Activated CD8-positive, alpha-beta memory T cell treated with anti-CD3 and anti-CD28 coated beads for 1 hour (primary cell): ENCODE results near the gene UNK.

ENCODE experiments used
- DNase-seq, 2 donors: peaks; one replicate each; pipeline ENCODE4 v3.0.0-alpha.2; 2020; ENCODE audit warnings: low read depth in 1 of 2; ENCODE audit errors: extremely low read depth in 1 of 2

Gene UNK, protein sequence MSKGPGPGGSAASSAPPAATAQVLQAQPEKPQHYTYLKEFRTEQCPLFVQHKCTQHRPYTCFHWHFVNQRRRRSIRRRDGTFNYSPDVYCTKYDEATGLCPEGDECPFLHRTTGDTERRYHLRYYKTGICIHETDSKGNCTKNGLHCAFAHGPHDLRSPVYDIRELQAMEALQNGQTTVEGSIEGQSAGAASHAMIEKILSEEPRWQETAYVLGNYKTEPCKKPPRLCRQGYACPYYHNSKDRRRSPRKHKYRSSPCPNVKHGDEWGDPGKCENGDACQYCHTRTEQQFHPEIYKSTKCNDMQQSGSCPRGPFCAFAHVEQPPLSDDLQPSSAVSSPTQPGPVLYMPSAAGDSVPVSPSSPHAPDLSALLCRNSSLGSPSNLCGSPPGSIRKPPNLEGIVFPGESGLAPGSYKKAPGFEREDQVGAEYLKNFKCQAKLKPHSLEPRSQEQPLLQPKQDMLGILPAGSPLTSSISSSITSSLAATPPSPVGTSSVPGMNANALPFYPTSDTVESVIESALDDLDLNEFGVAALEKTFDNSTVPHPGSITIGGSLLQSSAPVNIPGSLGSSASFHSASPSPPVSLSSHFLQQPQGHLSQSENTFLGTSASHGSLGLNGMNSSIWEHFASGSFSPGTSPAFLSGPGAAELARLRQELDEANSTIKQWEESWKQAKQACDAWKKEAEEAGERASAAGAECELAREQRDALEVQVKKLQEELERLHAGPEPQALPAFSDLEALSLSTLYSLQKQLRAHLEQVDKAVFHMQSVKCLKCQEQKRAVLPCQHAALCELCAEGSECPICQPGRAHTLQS

DNA sequence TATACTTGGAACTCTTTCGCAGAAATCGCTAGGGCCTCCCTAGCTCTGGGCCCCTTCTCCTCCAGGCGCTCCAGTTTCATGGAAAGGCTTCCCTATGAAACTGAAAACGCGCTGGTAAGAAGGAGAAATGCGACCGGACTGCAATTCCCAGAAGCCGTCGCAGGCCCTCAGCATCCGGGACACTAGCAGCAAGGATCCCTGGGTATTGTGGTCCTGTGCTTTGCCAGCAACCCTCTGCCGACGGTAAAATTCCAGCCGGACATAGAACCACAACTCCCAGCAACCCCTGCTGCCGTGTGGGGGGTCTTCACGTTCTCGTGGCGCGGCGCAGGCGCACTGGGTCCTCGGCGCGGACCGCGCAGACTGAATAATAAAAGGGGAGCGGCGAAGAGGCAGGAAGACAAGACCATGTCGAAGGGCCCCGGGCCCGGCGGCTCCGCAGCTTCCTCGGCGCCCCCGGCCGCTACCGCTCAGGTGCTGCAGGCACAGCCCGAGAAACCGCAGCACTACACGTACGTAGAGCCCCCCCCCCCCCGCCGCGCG lies at the start of gene UNK:
Gene UNK, plus strand, starts transcription at position 334 of the 543 bp plus-strand sequence. Its CDS starts 75 bp downstream, at position 409.
- peak; percentile 90 to 91 for DNase-seq

DNA sequence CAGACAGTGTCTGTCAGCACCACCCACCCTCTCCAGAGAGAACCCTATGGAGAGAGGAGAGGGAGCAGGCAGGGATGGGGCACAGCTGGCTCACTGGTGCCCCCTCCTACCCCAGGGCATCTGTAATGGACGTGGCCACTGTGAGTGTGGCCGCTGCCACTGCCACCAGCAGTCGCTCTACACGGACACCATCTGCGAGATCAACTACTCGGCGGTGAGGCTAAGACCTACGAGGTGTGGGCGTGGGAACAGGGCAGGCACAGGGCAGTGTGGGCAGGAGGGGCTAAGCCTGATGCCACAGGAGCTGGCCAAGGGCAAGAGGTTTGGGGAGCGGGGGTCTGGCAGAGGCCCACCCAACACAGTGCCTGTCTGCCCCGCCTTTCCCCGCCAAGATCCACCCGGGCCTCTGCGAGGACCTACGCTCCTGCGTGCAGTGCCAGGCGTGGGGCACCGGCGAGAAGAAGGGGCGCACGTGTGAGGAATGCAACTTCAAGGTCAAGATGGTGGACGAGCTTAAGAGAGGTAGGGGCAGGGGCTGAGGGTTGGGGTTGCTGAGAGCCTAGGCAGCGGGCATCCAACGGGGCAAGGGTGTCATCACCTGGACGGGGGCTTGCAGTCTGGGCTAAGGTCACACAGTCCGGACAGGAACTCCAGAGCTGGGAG lies 48.3 kb upstream of the UNK start:
- DNase-seq, result no peak

DNA sequence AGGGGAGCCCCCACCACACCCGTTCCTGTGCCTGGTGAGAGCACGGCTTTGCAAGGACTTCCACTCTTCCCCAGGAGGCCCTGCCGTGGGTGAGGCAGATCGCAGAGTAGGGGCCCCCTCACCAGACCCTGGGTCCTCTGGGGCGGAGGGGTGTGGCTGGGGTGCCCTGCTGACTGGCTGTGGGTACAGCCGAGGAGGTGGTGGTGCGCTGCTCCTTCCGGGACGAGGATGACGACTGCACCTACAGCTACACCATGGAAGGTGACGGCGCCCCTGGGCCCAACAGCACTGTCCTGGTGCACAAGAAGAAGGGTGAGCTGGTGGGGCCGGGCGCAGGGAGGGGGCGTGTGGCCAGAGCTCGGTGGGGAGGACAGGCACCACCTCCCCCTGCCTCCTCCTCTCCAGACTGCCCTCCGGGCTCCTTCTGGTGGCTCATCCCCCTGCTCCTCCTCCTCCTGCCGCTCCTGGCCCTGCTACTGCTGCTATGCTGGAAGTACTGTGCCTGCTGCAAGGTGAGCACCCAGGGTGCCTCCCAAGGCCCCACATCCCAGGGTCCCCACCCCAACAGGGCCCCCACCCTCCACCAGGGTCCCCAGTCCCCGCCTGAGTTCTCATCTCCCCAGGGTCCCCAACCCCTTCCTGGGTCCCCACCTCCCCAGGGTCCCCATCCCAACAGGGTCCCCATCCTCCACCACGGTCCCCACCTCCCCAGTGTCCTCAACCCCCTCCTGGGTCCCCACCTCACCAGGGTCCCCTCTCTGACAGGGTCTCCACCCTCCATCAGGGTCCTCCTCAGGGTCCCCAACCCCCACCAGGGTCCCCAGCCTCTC lies 47.3 kb upstream of the UNK start:
- DNase-seq, result no peak

DNA sequence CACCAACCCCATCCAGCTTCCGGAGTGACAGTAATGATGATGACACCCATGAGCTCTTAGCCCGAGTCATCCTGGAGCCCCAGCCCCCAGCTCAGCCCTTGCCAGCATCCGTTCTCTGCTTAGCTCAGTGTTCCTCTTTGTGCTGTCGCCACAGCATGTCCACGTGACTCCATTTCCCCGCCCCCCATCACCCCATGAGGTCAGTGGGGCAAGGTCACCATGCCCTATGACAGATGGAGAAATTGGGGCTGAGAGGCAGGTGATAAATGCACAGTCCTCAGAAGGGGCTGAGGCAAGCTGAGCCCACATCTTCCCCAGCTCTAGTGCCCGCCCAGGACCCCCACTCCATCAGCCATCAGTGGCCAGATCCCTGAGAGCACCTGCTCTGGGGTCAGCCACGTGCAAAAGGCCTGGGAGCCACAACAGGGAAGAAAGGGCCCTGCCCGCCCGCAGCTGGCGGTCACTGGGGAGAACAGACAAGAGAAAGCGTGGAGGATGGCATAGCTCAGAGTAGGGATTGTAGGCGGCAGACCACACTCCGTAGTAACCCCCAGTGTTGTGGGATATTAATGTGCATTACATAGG lies 46.3 kb upstream of the UNK start:
- DNase-seq, result no peak

DNA sequence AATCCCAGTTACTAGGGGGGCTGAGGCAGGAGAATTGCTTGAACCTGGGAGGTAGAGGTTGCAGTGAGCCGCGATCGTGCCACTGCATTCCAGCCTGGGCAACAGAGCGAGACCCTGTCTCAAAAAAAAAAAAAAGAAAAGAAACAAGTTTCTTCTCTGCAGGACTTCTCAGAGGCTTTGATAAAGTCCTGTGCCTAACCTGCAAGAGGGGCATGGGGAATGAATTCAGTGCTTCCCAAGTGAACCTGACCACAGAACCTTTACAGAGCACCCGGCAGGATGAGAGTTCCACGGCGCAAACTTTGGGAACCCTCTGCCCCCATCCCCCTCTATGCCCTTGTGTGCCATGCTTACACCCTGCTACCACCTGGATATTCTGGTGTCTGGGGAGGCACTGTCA lies 45.4 kb upstream of the UNK start:
- DNase-seq, result no peak

DNA sequence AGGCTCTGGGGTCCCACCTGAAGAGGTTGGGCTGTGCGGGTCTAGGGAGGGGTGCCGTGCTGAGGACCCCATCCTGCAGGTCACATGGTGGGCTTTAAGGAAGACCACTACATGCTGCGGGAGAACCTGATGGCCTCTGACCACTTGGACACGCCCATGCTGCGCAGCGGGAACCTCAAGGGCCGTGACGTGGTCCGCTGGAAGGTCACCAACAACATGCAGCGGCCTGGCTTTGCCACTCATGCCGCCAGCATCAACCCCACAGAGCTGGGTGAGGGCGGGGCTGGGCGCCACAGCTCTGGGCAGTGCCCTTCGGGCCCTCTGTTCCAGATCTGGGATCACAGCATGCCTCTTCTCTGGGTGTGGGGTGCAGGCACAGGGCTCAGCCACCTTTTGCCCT lies 44.8 kb upstream of the UNK start:
- DNase-seq, result no peak

DNA sequence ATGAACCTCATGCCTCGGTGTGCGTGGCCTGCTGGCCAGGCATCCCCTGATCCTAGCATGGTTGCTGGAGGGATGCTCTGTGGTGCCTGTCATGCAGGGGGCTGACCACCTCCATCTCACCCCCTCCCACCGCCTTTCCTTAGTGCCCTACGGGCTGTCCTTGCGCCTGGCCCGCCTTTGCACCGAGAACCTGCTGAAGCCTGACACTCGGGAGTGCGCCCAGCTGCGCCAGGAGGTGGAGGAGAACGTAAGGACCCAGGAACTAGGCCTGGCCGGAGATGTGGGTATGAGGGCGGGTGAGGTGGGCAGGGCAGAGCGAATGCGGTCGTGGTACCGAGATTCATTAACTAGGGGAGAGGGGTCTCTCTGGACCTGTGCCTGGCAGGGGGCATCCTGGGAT lies 44.4 kb upstream of the UNK start:
- DNase-seq, result no peak

DNA sequence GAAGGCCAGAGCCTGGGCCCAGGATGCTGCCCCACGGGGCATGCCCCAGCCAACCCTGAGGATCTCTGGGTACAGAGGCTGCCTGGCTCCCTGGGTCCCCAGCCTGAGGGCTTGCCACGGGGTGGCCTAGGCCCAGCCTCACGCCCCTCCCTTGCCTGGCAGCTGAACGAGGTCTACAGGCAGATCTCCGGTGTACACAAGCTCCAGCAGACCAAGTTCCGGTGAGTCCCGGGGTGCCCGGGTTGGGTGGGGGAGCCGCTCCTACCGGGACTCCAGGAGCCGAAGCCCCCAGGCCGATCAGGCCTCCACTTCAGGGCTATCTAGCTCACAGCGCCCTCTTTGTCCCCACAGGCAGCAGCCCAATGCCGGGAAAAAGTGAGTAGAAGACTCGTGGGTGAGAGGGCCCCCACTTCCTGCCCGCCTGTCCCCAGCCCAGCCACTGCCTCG lies 44.0 kb upstream of the UNK start:
- no peak for DNase-seq

DNA sequence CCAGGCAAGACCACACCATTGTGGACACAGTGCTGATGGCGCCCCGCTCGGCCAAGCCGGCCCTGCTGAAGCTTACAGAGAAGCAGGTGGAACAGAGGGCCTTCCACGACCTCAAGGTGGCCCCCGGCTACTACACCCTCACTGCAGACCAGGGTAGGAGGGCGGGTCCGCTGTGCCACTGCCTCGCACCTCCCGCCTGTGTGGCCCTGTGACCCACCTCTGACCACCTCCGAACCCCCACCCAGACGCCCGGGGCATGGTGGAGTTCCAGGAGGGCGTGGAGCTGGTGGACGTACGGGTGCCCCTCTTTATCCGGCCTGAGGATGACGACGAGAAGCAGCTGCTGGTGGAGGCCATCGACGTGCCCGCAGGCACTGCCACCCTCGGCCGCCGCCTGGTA lies 42.3 kb upstream of the UNK start:
- DNase-seq, result no peak

DNA sequence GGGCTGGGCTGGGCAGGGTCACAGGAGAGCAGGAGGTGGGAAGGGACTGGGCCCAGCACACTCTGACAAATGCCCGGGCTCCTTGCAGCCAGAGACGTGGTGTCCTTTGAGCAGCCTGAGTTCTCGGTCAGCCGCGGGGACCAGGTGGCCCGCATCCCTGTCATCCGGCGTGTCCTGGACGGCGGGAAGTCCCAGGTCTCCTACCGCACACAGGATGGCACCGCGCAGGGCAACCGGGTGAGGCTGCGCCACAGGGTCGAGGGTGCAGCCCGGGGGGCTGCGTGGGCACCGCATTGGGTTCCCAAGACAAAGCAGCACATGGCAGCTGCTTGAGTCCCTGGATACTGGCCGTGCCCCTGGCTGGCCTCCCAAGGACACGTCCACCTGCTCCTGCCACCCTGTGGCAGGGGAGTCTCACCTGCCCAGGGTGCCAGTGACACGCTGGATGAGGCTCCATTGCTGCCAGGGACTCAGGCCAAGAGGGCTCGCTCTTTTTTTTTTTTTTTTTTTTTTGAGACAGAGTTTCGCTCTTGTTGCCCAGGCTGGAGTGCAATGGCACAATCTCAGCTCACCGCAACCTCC lies 40.9 kb upstream of the UNK start:
- no peak for DNase-seq

DNA sequence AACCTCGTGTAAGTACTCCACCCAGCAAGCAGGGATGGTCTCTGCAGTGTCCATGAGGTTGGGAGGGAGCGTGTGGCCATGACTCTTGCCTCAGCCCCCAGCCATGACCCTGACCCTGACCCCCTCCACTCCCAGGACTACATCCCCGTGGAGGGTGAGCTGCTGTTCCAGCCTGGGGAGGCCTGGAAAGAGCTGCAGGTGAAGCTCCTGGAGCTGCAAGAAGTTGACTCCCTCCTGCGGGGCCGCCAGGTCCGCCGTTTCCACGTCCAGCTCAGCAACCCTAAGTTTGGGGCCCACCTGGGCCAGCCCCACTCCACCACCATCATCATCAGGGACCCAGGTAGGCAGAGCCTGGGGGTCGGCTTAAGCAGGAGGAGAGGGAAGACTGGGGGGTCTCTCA lies 35.9 kb upstream of the UNK start:
- no peak for DNase-seq

DNA sequence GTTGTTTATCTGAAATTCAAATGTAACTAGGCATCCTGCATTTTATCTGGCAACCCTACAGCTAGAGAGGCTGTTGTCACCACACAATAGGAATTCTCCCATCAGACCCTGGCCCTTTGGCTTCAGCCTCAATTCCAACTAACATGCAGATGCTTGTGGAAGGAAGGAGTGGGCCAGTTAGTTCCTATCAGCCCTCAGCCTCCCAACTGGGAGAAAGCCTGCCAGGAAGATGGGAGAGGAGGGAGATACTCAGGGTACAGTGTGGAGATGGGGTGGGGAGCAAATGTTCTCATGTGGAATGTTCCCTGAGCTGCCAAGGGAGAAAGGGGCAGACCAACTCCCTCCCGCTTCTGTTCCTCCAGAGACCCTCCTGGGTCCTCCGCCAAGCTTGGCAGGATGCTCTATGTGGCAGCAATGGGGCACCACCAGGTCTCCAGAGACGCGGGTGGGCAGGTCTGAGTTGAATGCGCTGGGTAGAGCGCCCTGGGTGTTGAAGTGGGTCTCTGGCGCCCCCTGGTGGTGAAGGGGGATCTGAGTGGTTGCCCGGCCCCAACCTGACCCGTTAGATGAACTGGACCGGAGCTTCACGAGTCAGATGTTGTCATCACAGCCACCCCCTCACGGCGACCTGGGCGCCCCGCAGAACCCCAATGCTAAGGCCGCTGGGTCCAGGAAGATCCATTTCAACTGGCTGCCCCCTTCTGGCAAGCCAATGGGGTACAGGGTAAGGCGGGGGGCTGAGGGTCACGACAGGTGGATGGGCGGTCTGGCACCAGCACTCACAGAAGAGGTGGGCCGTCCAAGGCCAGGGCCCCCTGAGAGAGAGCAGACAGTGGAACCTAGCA lies 34.8 kb upstream of the UNK start:
- DNase-seq, result peak; percentile 72 to 90

DNA sequence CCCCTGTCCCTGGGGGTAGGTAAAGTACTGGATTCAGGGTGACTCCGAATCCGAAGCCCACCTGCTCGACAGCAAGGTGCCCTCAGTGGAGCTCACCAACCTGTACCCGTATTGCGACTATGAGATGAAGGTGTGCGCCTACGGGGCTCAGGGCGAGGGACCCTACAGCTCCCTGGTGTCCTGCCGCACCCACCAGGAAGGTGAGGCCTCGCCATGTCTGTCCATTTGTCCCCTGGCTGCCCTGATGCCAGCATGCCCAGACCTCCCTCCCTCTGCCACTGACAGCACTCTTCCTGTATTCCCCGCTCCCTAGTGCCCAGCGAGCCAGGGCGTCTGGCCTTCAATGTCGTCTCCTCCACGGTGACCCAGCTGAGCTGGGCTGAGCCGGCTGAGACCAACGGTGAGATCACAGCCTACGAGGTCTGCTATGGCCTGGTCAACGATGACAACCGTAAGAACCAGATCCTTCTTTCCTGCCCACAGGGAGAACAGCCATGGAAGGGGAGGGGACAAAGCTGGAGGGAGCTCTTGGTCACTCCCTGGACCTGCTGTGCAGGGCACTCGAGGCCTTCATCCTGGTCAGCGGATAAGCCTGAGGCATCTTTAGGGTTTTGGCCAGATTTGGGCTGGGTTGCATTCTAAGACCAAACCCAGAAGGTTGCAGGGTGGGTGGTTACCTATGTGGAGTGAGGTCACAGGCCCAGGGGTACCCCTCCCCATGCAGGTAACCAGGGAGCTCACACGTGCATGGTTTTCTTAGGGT lies 33.8 kb upstream of the UNK start:
- no peak for DNase-seq

DNA sequence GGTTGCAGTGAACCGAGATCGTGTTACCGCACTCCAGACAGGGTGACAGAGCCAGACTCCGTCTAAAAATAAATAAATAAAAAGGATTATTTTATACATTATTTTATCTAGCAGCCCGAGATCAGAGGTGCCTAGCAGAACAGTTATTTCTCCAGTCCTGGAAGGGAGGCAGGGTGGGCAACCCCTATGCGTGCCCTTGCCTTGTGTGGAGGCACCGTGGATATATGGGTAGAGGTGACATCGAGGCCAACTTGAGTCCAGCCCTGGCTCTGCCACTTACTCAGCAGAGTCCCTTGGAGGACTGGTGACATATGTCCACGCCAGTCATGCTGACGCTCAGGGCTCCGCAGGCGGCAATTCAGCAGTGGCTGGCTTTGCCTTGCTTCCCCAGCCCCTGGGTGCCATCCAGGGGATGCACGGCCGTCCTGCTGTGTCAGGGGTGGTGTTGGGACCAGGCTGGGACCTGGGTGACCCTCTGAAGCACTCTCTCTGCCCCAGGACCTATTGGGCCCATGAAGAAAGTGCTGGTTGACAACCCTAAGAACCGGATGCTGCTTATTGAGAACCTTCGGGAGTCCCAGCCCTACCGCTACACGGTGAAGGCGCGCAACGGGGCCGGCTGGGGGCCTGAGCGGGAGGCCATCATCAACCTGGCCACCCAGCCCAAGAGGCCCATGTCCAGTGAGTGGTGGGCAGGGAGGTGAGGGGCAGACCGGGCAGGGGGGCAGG lies 32.8 kb upstream of the UNK start:
- no peak for DNase-seq

DNA sequence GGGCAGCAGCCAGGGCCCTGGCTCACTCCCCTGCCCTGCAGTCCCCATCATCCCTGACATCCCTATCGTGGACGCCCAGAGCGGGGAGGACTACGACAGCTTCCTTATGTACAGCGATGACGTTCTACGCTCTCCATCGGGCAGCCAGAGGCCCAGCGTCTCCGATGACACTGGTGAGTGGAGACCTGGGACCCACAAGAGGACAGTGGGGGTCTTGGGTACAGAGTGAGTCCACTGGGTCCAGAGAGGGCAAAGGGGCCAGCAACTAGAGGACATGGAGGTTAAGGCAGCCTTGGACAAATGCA lies 32.2 kb upstream of the UNK start:
- no peak for DNase-seq

DNA sequence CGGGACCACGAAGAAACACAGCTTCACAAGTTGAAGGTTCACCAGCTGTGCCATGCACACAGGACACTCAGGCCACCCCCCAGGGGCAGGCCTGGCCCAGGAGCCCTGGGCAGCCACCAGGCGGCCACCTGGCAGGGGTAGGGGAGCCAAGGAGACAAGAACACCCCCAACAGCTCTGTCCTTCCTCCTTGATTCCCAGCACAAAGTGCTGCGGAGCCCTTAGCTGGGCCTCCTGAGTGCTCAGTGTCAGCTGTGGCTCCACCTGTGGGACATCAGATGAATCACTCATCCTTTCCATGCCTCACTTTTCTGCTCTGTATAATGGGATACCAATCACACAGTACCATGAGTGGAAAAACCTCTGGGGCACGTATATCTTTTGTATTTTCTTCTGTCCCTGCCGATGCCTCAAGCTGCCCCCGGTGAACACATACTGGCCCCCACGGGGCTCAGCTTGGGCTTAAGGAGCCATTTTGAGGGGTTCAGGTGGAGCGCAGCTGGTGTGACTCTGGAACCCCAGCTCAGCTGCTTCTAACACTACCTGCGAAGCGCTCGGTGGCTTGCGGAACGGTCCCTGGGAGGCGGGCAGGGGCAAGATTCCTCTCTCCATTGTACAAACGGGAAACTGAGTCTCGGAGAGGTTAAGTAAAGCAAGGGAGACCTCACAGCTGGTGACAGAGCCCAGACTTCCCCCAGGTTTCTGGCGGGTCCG lies 31.6 kb upstream of the UNK start:
- no peak for DNase-seq
